SK-N-SH (cell line): ENCODE measurements around the gene STRBP. TPM values are rescaled to one million over a fixed set of nuclear protein-coding genes. Genes with fewer than 3 reads are reported as not detected.

Experiments used
- CTCF ChIA-PET: fragments of 300-600, 350-600 bp; formaldehyde crosslinking; extraction: SDS; loops from one replicate; lab custom pipeline; 2021; lab: Yijun Ruan, JAX
- POLR2A ChIA-PET: fragments of 350-600 bp; sonication (Branson Sonifier 250); formaldehyde crosslinking; extraction: SDS; loops from one replicate; lab custom pipeline; 2020; ENCODE audit warnings: antibody characterized with exemption, inconsistent platforms; lab: Yijun Ruan, JAX
- DNase-seq: peaks from one replicate; pipeline ENCODE4 v3.0.0; 2012
- H2AFZ ChIP-seq: fragments of 200-600 bp; sonication (generic); 2 replicates; pipeline ENCODE4 v1.8.1; 2016; ENCODE audit warnings: antibody characterized with exemption, mild to moderate bottlenecking, low read depth
- H3F3A ChIP-seq: fragments of 200-600 bp; sonication (generic); replicated peaks from 2 replicates; pipeline ENCODE3; 2016; ENCODE audit warnings: antibody characterized with exemption, mild to moderate bottlenecking; ENCODE audit not compliant: insufficient read depth
- H3K27ac ChIP-seq, 2 experiments: fragments of 200-500 bp in 1 of 2; fragments of 200-600 bp in 1 of 2; sonication (Bioruptor generic) in 1 of 2; sonication (generic), shearing (Covaris generic) in 1 of 2; 2 replicates each; pipeline versions ENCODE4 v1.5.1 to v1.6.1; 2014 to 2016; ENCODE audit warnings: low read depth in 2 of 2, inconsistent platforms in 1 of 2, low read length in 1 of 2, mild to moderate bottlenecking in 1 of 2, mixed read lengths in 1 of 2
- H3K27me3 ChIP-seq: fragments of 200-600 bp; sonication (generic), shearing (Covaris generic); 2 replicates; pipeline ENCODE4 v1.6.1; 2016; ENCODE audit warnings: mixed run types; ENCODE audit not compliant: insufficient read depth
- H3K36me3 ChIP-seq, 2 experiments: fragments of 200-500 bp in 1 of 2; fragments of 200-600 bp in 1 of 2; sonication (Bioruptor generic) in 1 of 2; sonication (generic) in 1 of 2; replicated peaks in 1 of 2; 2 replicates each; pipeline versions ENCODE3 to v1.5.1; 2014 to 2016; ENCODE audit warnings: low read length in 1 of 2, mild to moderate bottlenecking in 1 of 2; ENCODE audit not compliant: insufficient read depth in 2 of 2, control insufficient read depth in 1 of 2
- H3K4me1 ChIP-seq, 2 experiments: fragments of 200-500 bp in 1 of 2; fragments of 200-600 bp in 1 of 2; sonication (Bioruptor generic) in 1 of 2; sonication (generic), shearing (Covaris generic) in 1 of 2; 2 replicates each; pipeline versions ENCODE4 v1.5.1 to v1.6.1; 2014 to 2016; ENCODE audit warnings: low read depth in 1 of 2, low read length in 1 of 2, mixed run types in 1 of 2; ENCODE audit not compliant: insufficient read depth in 2 of 2, control insufficient read depth in 1 of 2
- H3K4me2 ChIP-seq: fragments of 200-600 bp; sonication (generic), shearing (Covaris generic); 2 replicates; pipeline ENCODE4 v1.6.1; 2017; ENCODE audit warnings: mixed run types
- H3K4me3 ChIP-seq, 2 experiments: fragments of 200-500 bp in 1 of 2; fragments of 200-600 bp in 1 of 2; sonication (Bioruptor generic) in 1 of 2; sonication (generic), shearing (Covaris generic) in 1 of 2; 2 replicates each; pipeline versions ENCODE4 v1.5.1 to v1.8.1; 2014 to 2016; ENCODE audit warnings: low read depth in 2 of 2, inconsistent platforms in 1 of 2, low read length in 1 of 2, mild to moderate bottlenecking in 1 of 2, mixed read lengths in 1 of 2, moderate library complexity in 1 of 2
- H3K79me2 ChIP-seq: fragments of 200-600 bp; sonication (generic); 2 replicates; pipeline ENCODE4 v1.8.1; 2017; ENCODE audit warnings: mild to moderate bottlenecking; ENCODE audit not compliant: insufficient read depth
- H3K9ac ChIP-seq: fragments of 200-600 bp; sonication (generic); 2 replicates; pipeline ENCODE4 v1.6.1; 2017; ENCODE audit warnings: mixed run types
- H3K9me2 ChIP-seq: fragments of 200-600 bp; sonication (generic); 2 replicates; pipeline ENCODE4 v1.6.1; 2017; ENCODE audit warnings: mixed run types
- H3K9me3 ChIP-seq: fragments of 200-600 bp; sonication (generic); 2 replicates; pipeline ENCODE4 v1.6.1; 2017; ENCODE audit warnings: mixed run types, mild to moderate bottlenecking, moderate library complexity
- H4K20me1 ChIP-seq: fragments of 200-600 bp; sonication (generic); 2 replicates; pipeline ENCODE4 v1.6.1; 2017; ENCODE audit warnings: mild to moderate bottlenecking, mixed run types; ENCODE audit not compliant: insufficient read depth
- ELF1 ChIP-seq: IDR thresholded peaks from 2 replicates; pipeline ENCODE4 v1.4.0; 2012
- EP300 ChIP-seq, 2 experiments: IDR thresholded peaks; 2 replicates each; pipeline versions ENCODE4 v1.4.0 to v1.6.1; 2012; ENCODE audit warnings: borderline replicate concordance in 1 of 2, low read depth in 1 of 2, low read length in 1 of 2
- FOXM1 ChIP-seq: IDR thresholded peaks from 2 replicates; pipeline ENCODE4 v1.4.0; 2012; ENCODE audit warnings: low read depth, mild to moderate bottlenecking
- GATA2 ChIP-seq: sonication (generic); formaldehyde crosslinking; IDR thresholded peaks from 2 replicates; pipeline ENCODE4 v1.5.0; 2020; ENCODE audit warnings: mild to moderate bottlenecking, missing genetic modification reagents
- JUND ChIP-seq: IDR thresholded peaks from 2 replicates; pipeline ENCODE4 v1.4.0; 2012
- MEF2A ChIP-seq: IDR thresholded peaks from 2 replicates; pipeline ENCODE4 v1.4.0; 2012; ENCODE audit warnings: low read depth, borderline replicate concordance
- MXI1 ChIP-seq: IDR thresholded peaks from 2 replicates; pipeline ENCODE4 v1.6.1; 2012; ENCODE audit warnings: mild to moderate bottlenecking, low read depth, low read length, improper control_type of control experiment
- POLR2AphosphoS5 ChIP-seq: IDR thresholded peaks from 2 replicates; pipeline ENCODE4 v1.6.1; 2012; ENCODE audit warnings: low read depth, low read length
- RCOR1 ChIP-seq: fragments of 150-350 bp; IDR thresholded peaks from 2 replicates; pipeline ENCODE4 v1.6.1; 2017; ENCODE audit warnings: antibody characterized with exemption, low read length
- SIN3A ChIP-seq: IDR thresholded peaks from 2 replicates; pipeline ENCODE4 v1.6.1; 2012; ENCODE audit warnings: low read depth, mild to moderate bottlenecking, low read length, moderate library complexity, borderline replicate concordance
- SMC3 ChIP-seq: IDR thresholded peaks from 2 replicates; pipeline ENCODE4 v1.6.1; 2012; ENCODE audit warnings: low read depth, low read length, improper control_type of control experiment
- TAF1 ChIP-seq: IDR thresholded peaks from 2 replicates; pipeline ENCODE4 v1.6.1; 2012; ENCODE audit warnings: low read depth, mild to moderate bottlenecking, low read length, moderate library complexity, borderline replicate concordance
- TEAD4 ChIP-seq: IDR thresholded peaks from 2 replicates; pipeline ENCODE4 v1.4.0; 2012; ENCODE audit warnings: mild to moderate bottlenecking, borderline replicate concordance; ENCODE audit not compliant: insufficient read depth
- USF2 ChIP-seq: fragments of 150-350 bp; IDR thresholded peaks from 2 replicates; pipeline ENCODE4 v1.6.1; 2017; ENCODE audit warnings: antibody characterized with exemption, low read length, low read depth, borderline replicate concordance
- YY1 ChIP-seq: IDR thresholded peaks from 2 replicates; pipeline ENCODE4 v1.4.0; 2012; ENCODE audit warnings: low read depth, mild to moderate bottlenecking
- WGBS: methylation state at CpG from one replicate; pipeline ENCODE4 v1.1.6; 2017; ENCODE audit warnings: low lambda C conversion rate; 5-methylcytosine and 5-hydroxymethylcytosine counted together
- polyA plus RNA-seq, 3 experiments: library from polyadenylated mRNA; depleted of rRNA; stranded (reverse); fragments of >200 nt; gene quantifications; 2 replicates each; pipeline ENCODE4 v1.2.3, GENCODE V29; 2012
- TF ChIP-seq, protein P1 (sequence below): IDR thresholded peaks from 2 replicates; pipeline ENCODE4 v1.6.1; 2012; ENCODE audit warnings: mild to moderate bottlenecking, low read depth, low read length, moderate library complexity

STRBP gene
- polyA plus RNA-seq, 1 of the 3 experiments (the other 2 are of a cell fraction): 5.9 TPM

DNA sequence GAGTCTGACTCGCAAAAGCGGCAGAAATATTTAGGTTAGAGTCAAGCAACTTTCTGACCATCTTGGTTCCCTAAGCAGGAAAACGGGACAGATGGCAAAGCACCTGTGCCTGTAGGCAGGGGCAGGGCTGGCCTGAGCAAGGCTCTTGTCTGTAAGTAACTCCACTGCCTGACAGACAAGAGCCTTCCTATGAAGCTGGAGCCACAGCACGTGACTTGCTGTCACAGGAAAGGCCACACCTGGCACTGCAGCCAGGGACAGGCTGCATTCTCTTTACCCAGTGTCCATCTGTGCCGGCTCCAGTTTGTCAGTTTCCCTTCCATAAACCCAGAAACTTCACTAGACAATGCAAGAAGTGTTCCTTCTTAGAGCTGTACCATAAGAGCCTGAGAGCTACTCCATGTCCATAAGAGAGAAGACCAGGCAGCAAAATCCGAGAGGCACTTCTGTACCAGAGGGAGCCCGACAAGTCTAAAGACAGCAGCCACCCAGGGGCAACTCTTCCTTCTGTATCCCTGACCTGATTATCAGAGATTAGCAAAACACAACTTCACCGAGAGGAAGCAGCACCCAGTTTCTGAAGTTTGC lies 156.9 kb downstream of the STRBP start:
- Histone ChIP-seq H3K4me1 (peaks cover 0 to 9% of the 10 kb centered on the region in 2 experiments; a peak in 1 of 4 replicates), H3K79me2 (no peaks in the 10 kb centered on the region), H3K4me3 (no peak overlapping the region), H3K9me3 (no peaks in the 10 kb centered on the region), H3K27ac (no peak overlapping the region), H3K4me2 (no peak overlapping the region), H3K36me3 (peaks cover 5 to 40% of the 10 kb centered on the region in 2 experiments), H3F3A (no peaks in the 10 kb centered on the region), H2AFZ (no peak overlapping the region), H3K9me2 (no peaks in the 10 kb centered on the region), H4K20me1 (no peaks in the 10 kb centered on the region), H3K27me3 (no peaks in the 10 kb centered on the region), H3K9ac (no peak overlapping the region)
- CTCF ChIA-PET: interaction anchor here (1.1 to 1.4 kb wide), 2 partner anchors 10 to 238 kb away, joined by 4 to 5 read pairs; no protein-coding TSS in a partner anchor
- 91% methylated on average over 7 of the region's 8 CpGs for WGBS
- no peak for DNase-seq
- POLR2A ChIA-PET: interaction anchor here (0.6 to 1.5 kb wide), 3 partner anchors 9 to 869 kb away, joined by 3 to 4 read pairs (median 3); no protein-coding TSS in a partner anchor
- 0 out of 2 replicates have a peak, but pooled peaks have one; percentile 10 for TF ChIP-seq POLR2AphosphoS5
- TF ChIP-seq SIN3A: no peak
- TF ChIP-seq, all 33 proteins: peak for 1

GRCh38 chr9:123109540-123110279 lies 158.7 kb downstream of the STRBP start:
- CTCF ChIA-PET: interaction anchor here (1.4 to 1.7 kb wide), 2 partner anchors 8 to 240 kb away, joined by 5 to 6 read pairs; no protein-coding TSS in a partner anchor
- no peaks in the 10 kb centered on the region for H3F3A ChIP-seq
- peaks cover 0 to 9% of the 10 kb centered on the region in 2 experiments; a peak in 1 of 4 replicates for H3K4me1 ChIP-seq

More at GRCh38 chr9:123109540-123110279, 158.7 kb downstream of the STRBP start:
- Histone ChIP-seq H3K4me3 (no peak overlapping the region), H3K27me3 (no peaks in the 10 kb centered on the region), H2AFZ (no peak overlapping the region), H3K4me2 (no peak overlapping the region), H3K36me3 (peaks cover 12 to 55% of the 10 kb centered on the region in 2 experiments), H3K9ac (no peak overlapping the region), H3K27ac (no peak overlapping the region; a peak in 1 of 4 replicates), H4K20me1 (no peaks in the 10 kb centered on the region), H3K79me2 (no peaks in the 10 kb centered on the region), H3K9me2 (no peaks in the 10 kb centered on the region), H3K9me3 (no peaks in the 10 kb centered on the region)
- POLR2A ChIA-PET: no interaction called here
- TF ChIP-seq TEAD4 (no peak), POLR2AphosphoS5 (no peak), RCOR1 (no peak), GATA2 (no peak), FOXM1 (no peak), MXI1 (no peak), USF2 (no peak), YY1 (no peak), MEF2A (no peak), TAF1 (no peak), SMC3 (no peak), EP300 (IDR thresholded peaks at IDR 0.05; ENCODE audit: borderline replicate concordance in 1 of 2, low read depth in 1 of 2, low read length in 1 of 2) (no peak), JUND (no peak), ELF1 (no peak)
- TF ChIP-seq, protein P1, sequence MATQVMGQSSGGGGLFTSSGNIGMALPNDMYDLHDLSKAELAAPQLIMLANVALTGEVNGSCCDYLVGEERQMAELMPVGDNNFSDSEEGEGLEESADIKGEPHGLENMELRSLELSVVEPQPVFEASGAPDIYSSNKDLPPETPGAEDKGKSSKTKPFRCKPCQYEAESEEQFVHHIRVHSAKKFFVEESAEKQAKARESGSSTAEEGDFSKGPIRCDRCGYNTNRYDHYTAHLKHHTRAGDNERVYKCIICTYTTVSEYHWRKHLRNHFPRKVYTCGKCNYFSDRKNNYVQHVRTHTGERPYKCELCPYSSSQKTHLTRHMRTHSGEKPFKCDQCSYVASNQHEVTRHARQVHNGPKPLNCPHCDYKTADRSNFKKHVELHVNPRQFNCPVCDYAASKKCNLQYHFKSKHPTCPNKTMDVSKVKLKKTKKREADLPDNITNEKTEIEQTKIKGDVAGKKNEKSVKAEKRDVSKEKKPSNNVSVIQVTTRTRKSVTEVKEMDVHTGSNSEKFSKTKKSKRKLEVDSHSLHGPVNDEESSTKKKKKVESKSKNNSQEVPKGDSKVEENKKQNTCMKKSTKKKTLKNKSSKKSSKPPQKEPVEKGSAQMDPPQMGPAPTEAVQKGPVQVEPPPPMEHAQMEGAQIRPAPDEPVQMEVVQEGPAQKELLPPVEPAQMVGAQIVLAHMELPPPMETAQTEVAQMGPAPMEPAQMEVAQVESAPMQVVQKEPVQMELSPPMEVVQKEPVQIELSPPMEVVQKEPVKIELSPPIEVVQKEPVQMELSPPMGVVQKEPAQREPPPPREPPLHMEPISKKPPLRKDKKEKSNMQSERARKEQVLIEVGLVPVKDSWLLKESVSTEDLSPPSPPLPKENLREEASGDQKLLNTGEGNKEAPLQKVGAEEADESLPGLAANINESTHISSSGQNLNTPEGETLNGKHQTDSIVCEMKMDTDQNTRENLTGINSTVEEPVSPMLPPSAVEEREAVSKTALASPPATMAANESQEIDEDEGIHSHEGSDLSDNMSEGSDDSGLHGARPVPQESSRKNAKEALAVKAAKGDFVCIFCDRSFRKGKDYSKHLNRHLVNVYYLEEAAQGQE: no peak
- DNase-seq: no peak
- 93% methylated on average over 13 of the region's 15 CpGs for WGBS
